Measurements from ENCODE around the gene ADSS2. TPM values are rescaled to one million over a fixed set of nuclear protein-coding genes. Genes with fewer than 3 reads are reported as not detected.

Gene ADSS2
- total and polyA plus RNA-seq, 2 donors (not counting 3 experiments of a cell fraction or from before 2014, with no cell fraction given): 35.5 to 90.6 TPM

DNA sequence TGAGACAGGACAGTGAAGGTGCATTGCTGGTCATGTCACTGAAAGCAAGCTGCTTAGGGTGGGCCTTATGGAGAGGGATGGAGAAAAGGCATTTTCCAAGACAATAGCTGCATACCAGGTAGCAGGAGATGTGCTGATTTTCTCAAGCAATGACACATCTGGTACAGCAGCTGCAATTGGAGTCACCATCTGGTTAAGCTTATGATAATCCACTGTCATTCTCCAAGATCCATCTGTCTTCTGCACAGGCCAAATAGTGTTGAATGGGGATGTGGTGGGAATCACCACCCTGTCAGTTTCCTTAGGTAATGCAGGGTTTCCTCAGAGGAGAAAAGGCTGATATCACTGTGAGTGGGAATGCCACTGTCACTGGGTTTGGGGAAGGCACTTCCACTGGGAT lies 54.6 kb downstream of the ADSS2 start:
- H3K4me1 ChIP-seq (ENCODE audit: control insufficient read depth, extremely low read depth, insufficient read depth, low read length): no peaks in the 10 kb centered on the region
- H3K4me2 ChIP-seq (ENCODE audit: insufficient read depth, low read length): no peak overlapping the region
- dilution Hi-C loops (cut with MboI; ENCODE audit: extremely low pct_ligation_motif_present, low sequenced_read_pairs): no loop called here
- BruUV-seq (replicated peaks): no TSS peak
- H3K27me3 ChIP-seq (ENCODE audit: control insufficient read depth in 2 of 2, insufficient read depth in 2 of 2, low read length in 2 of 2): no peaks in the 10 kb centered on the region
- H3K4me3 ChIP-seq (replicated peaks in 1 of 3; ENCODE audit: insufficient read depth in 1 of 3, low read depth in 1 of 3, low read length in 3 of 3): no peak overlapping the region
- no peak overlapping the region for H2AFZ ChIP-seq (ENCODE audit: low read depth, low read length)
- H3K9me1 ChIP-seq (replicated peaks; ENCODE audit: control insufficient read depth, extremely low read depth, insufficient read depth, low read length): no peaks in the 10 kb centered on the region
- H3K79me2 ChIP-seq (ENCODE audit: control insufficient read depth, insufficient read depth, low read length): no peaks in the 10 kb centered on the region
- POLR2A ChIA-PET: no interaction called here
- no peaks in the 10 kb centered on the region for H3K9me3 ChIP-seq (replicated peaks; ENCODE audit: control insufficient read depth, insufficient read depth, low read length)
- TF ChIP-seq, protein P1, sequence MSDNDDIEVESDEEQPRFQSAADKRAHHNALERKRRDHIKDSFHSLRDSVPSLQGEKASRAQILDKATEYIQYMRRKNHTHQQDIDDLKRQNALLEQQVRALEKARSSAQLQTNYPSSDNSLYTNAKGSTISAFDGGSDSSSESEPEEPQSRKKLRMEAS (IDR thresholded peaks at IDR 0.05; ENCODE audit: insufficient read depth, insufficient read length): no peak
- no peak for TF ChIP-seq EZH2 (IDR thresholded peaks at IDR 0.05; ENCODE audit: borderline replicate concordance, low read depth, low read length, severe bottlenecking)
- no peak for TF ChIP-seq JUN (IDR thresholded peaks at IDR 0.05; ENCODE audit: borderline replicate concordance, insufficient read depth, insufficient read length, low read depth)
- TF ChIP-seq GATA2 (IDR thresholded peaks at IDR 0.05; ENCODE audit: insufficient read depth, insufficient read length, low read depth, low read length): no peak
- TF ChIP-seq POLR2AphosphoS5 (IDR thresholded peaks at IDR 0.05; ENCODE audit: insufficient read depth, low read depth, low read length): no peak
- no peak for TF ChIP-seq FOS (IDR thresholded peaks at IDR 0.05; ENCODE audit: borderline replicate concordance, insufficient read depth, low read length)
- TF ChIP-seq, protein P2, sequence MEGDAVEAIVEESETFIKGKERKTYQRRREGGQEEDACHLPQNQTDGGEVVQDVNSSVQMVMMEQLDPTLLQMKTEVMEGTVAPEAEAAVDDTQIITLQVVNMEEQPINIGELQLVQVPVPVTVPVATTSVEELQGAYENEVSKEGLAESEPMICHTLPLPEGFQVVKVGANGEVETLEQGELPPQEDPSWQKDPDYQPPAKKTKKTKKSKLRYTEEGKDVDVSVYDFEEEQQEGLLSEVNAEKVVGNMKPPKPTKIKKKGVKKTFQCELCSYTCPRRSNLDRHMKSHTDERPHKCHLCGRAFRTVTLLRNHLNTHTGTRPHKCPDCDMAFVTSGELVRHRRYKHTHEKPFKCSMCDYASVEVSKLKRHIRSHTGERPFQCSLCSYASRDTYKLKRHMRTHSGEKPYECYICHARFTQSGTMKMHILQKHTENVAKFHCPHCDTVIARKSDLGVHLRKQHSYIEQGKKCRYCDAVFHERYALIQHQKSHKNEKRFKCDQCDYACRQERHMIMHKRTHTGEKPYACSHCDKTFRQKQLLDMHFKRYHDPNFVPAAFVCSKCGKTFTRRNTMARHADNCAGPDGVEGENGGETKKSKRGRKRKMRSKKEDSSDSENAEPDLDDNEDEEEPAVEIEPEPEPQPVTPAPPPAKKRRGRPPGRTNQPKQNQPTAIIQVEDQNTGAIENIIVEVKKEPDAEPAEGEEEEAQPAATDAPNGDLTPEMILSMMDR (IDR thresholded peaks at IDR 0.05; ENCODE audit: extremely low read depth in 1 of 2, insufficient read depth in 1 of 2, low read depth in 1 of 2, low read length in 2 of 2): no peak
- no peak for TF ChIP-seq POLR2A (IDR thresholded peaks at IDR 0.05; ENCODE audit: low read depth, low read length)
- TF ChIP-seq MYC (IDR thresholded peaks at IDR 0.05; ENCODE audit: low read depth, low read length): no peak
- DNase-seq (ENCODE audit: low read depth, low spot score): no peak
- FAIRE-seq: no peak
- CTCF ChIA-PET: interaction anchor here (1.2 kb wide), 1 partner anchor 15 kb away, joined by 3 read pairs; no protein-coding TSS in a partner anchor
- H3K9ac ChIP-seq (replicated peaks; ENCODE audit: extremely low read depth, insufficient read depth, low read length): no peak overlapping the region
- H3K36me3 ChIP-seq (ENCODE audit: control insufficient read depth in 2 of 2, extremely low read depth in 1 of 2, insufficient read depth in 2 of 2, low read length in 2 of 2): peaks cover 1 to 4% of the 10 kb centered on the region in 2 experiments
- H3K27ac ChIP-seq (ENCODE audit: insufficient read depth, low read depth, low read length): no peak overlapping the region
- H4K20me1 ChIP-seq (replicated peaks; ENCODE audit: control insufficient read depth, extremely low read depth, insufficient read depth, low read length): no peaks in the 10 kb centered on the region
- intact Hi-C loops (cut with micrococcal nuclease): no loop called here
